Measurements from ENCODE around the gene PAQR5. TPM values are rescaled to one million over a fixed set of nuclear protein-coding genes. Genes with fewer than 3 reads are reported as not detected.

Gene PAQR5
- total RNA-seq, 4 donors from 2014 or later, result 19.4 to 30.5 (median 24.5) TPM

GRCh38 chr15:69272891-69273290 is 25.8 kb upstream of the PAQR5 start:
- H3K4me1 ChIP-seq, result no peaks in the 10 kb centered on the region
- TF ChIP-seq CTCF (IDR thresholded peaks at IDR 0.05) (no peak), POLR2A (IDR thresholded peaks at IDR 0.05) (no peak)
- peaks cover 0 to 11% (median 0%) of the 10 kb centered on the region in 3 donors for H3K36me3 ChIP-seq
- H3K9me3 ChIP-seq, result no peaks in the 10 kb centered on the region
- no peak overlapping the region for H3K27ac ChIP-seq
- H3K27me3 ChIP-seq, result no peaks in the 10 kb centered on the region
- no peak for DNase-seq
- no peak overlapping the region for H3K4me3 ChIP-seq

GRCh38 chr15:69275074-69275670 is 23.5 kb upstream of the PAQR5 start:
- Histone ChIP-seq H3K9me3 (no peaks in the 10 kb centered on the region), H3K4me1 (no peaks in the 10 kb centered on the region), H3K27me3 (no peaks in the 10 kb centered on the region), H3K4me3 (no peak overlapping the region), H3K36me3 (no peaks in the 10 kb centered on the region), H3K27ac (no peak overlapping the region)
- no peak for TF ChIP-seq CTCF (IDR thresholded peaks at IDR 0.05)
- TF ChIP-seq POLR2A (IDR thresholded peaks at IDR 0.05), result no peak
- DNase-seq, result no peak

GRCh38 chr15:69275933-69276560 is 22.7 kb upstream of the PAQR5 start:
- no peaks in the 10 kb centered on the region for H3K27me3 ChIP-seq
- no peak for DNase-seq
- H3K27ac ChIP-seq, result no peak overlapping the region
- no peak overlapping the region for H3K4me3 ChIP-seq
- TF ChIP-seq POLR2A (IDR thresholded peaks at IDR 0.05) (no peak), CTCF (IDR thresholded peaks at IDR 0.05) (no peak)
- H3K4me1 ChIP-seq, result no peaks in the 10 kb centered on the region
- no peaks in the 10 kb centered on the region for H3K36me3 ChIP-seq
- no peaks in the 10 kb centered on the region for H3K9me3 ChIP-seq

GRCh38 chr15:69277316-69277715 is 21.4 kb upstream of the PAQR5 start:
- no peak for DNase-seq
- TF ChIP-seq POLR2A (IDR thresholded peaks at IDR 0.05) (no peak), CTCF (IDR thresholded peaks at IDR 0.05) (no peak)
- H3K27me3 ChIP-seq, result no peaks in the 10 kb centered on the region

GRCh38 chr15:69279636-69280035 is 19.1 kb upstream of the PAQR5 start:
- no peaks in the 10 kb centered on the region for H3K27me3 ChIP-seq
- no peak for TF ChIP-seq POLR2A (IDR thresholded peaks at IDR 0.05)
- no peak for TF ChIP-seq CTCF (IDR thresholded peaks at IDR 0.05)

More at GRCh38 chr15:69277316-69277715, 21.4 kb upstream of the PAQR5 start:
- no peaks in the 10 kb centered on the region for H3K36me3 ChIP-seq
- no peaks in the 10 kb centered on the region for H3K4me1 ChIP-seq
- H3K27ac ChIP-seq, result no peak overlapping the region
- no peak overlapping the region for H3K4me3 ChIP-seq
- H3K9me3 ChIP-seq, result no peaks in the 10 kb centered on the region

More at GRCh38 chr15:69279636-69280035, 19.1 kb upstream of the PAQR5 start:
- no peaks in the 10 kb centered on the region for H3K4me1 ChIP-seq
- H3K27ac ChIP-seq, result no peak overlapping the region
- no peak overlapping the region for H3K4me3 ChIP-seq
- H3K36me3 ChIP-seq, result no peaks in the 10 kb centered on the region
- no peak for DNase-seq
- H3K9me3 ChIP-seq, result no peaks in the 10 kb centered on the region
